ENCODE data around the gene NLRP11. TPM values are rescaled to one million over a fixed set of nuclear protein-coding genes. Genes with fewer than 3 reads are reported as not detected.

Gene NLRP11
- total RNA-seq (2022; extraction: Qiagen RNA extraction) = 0.05 to 0.08 TPM (median 0.06 TPM) in 4 of 5 replicates, not detected in the other

GRCh38 chr19:55831846-55832245 lies at the start of gene NLRP11:
Gene NLRP11 (minus strand): TSS chr19:55831999. CDS start chr19:55818174, 13,825 bp downstream.

GRCh38 chr19:55836340-55836739 lies 4.5 kb upstream of the NLRP11 start, which contains the start of gene NLRP4:
Gene NLRP4 (plus strand): TSS chr19:55836540. CDS start chr19:55852081, 15,541 bp downstream.

GRCh38 chr19:55768818-55769217 lies 63.0 kb downstream of the NLRP11 start, which contains the start of gene RFPL4AL1:
Gene RFPL4AL1 (plus strand): TSS chr19:55769118. CDS start chr19:55771805, 2,687 bp downstream.

GRCh38 chr19:55758797-55759196 lies 73.0 kb downstream of the NLRP11 start, which contains the start of gene RFPL4A:
Gene RFPL4A (plus strand): TSS chr19:55759097. CDS start chr19:55761801, 2,704 bp downstream.

GRCh38 chr19:55738302-55738701 lies 93.5 kb downstream of the NLRP11 start, which contains the start of gene NLRP9:
Gene NLRP9 (minus strand): TSS chr19:55738402. CDS start chr19:55738374, 28 bp downstream.

Other genes starting within 250 kb of the NLRP11 start
- gene FIZ1, start 232.5 kb downstream of the NLRP11 start, total RNA-seq (2022; extraction: Qiagen RNA extraction) = 17.6 to 24.7 TPM (median 24.3 TPM) in 5 replicates
- gene ZNF524, start 231.7 kb downstream of the NLRP11 start, total RNA-seq (2022; extraction: Qiagen RNA extraction) = 13.4 to 21.2 TPM (median 20.6 TPM) in 5 replicates
- gene ZNF865, start 226.4 kb downstream of the NLRP11 start, total RNA-seq (2022; extraction: Qiagen RNA extraction) = 7.3 to 13.8 TPM (median 12.5 TPM) in 5 replicates
- 5.6 to 6.2 TPM (median 5.8 TPM) in 5 replicates for gene ZNF784, start 207.4 kb downstream of the NLRP11 start, total RNA-seq (2022; extraction: Qiagen RNA extraction)
- 29.4 to 56.4 TPM (median 50.5 TPM) in 5 replicates for gene ZNF580, start 191.0 kb downstream of the NLRP11 start, total RNA-seq (2022; extraction: Qiagen RNA extraction)
- 36.6 to 52.1 TPM (median 49.2 TPM) in 5 replicates for gene ZNF581, start 188.3 kb downstream of the NLRP11 start, total RNA-seq (2022; extraction: Qiagen RNA extraction)
- 14.1 to 20.4 TPM (median 19.1 TPM) in 5 replicates for gene CCDC106, start 183.8 kb downstream of the NLRP11 start, total RNA-seq (2022; extraction: Qiagen RNA extraction)
- gene U2AF2, start 177.0 kb downstream of the NLRP11 start, total RNA-seq (2022; extraction: Qiagen RNA extraction) = 264 to 319 TPM (median 303 TPM) in 5 replicates
- 135 to 220 TPM (median 215 TPM) in 5 replicates for gene EPN1, start 156.8 kb downstream of the NLRP11 start, total RNA-seq (2022; extraction: Qiagen RNA extraction)
- not detected in 5 replicates for gene NLRP9, start 93.6 kb downstream of the NLRP11 start, total RNA-seq (2022; extraction: Qiagen RNA extraction)
- gene RFPL4A, start 72.9 kb downstream of the NLRP11 start, total RNA-seq (2022; extraction: Qiagen RNA extraction) = 0.31 to 0.54 TPM (median 0.45 TPM) in 5 replicates
- 0.28 TPM in 1 of 5 replicates, not detected in the others for gene RFPL4AL1, start 62.9 kb downstream of the NLRP11 start, total RNA-seq (2022; extraction: Qiagen RNA extraction)
- not detected in 5 replicates for gene NLRP4, start 4.5 kb upstream of the NLRP11 start, total RNA-seq (2022; extraction: Qiagen RNA extraction)
- gene NLRP13, start 100.3 kb upstream of the NLRP11 start, total RNA-seq (2022; extraction: Qiagen RNA extraction) = 0.02 TPM in 1 of 5 replicates, not detected in the others
- not detected in 5 replicates for gene NLRP8, start 115.8 kb upstream of the NLRP11 start, total RNA-seq (2022; extraction: Qiagen RNA extraction)
- not detected in 5 replicates for gene NLRP5, start 154.8 kb upstream of the NLRP11 start, total RNA-seq (2022; extraction: Qiagen RNA extraction)

All from A549 treated with CORT108297 at 1 μM for 4 hours (cell line).